GM20431 (cell line): ENCODE data around the gene HBM.
"Not testable (repeated sequence)": the region's sequence is repeated elsewhere in the genome, so short reads cannot be mapped to it uniquely, and the experiment has no call there.

Source experiments
- in situ Hi-C: fragments of 300-500 bp; cut with MseI, MboI; formaldehyde crosslinking; loops from one replicate; pipeline ENCODE4 v1.15.0; 2020; ENCODE audit warnings: low sequenced_read_pairs; ENCODE audit not compliant: unreplicated experiment

The HBM gene

DNA sequence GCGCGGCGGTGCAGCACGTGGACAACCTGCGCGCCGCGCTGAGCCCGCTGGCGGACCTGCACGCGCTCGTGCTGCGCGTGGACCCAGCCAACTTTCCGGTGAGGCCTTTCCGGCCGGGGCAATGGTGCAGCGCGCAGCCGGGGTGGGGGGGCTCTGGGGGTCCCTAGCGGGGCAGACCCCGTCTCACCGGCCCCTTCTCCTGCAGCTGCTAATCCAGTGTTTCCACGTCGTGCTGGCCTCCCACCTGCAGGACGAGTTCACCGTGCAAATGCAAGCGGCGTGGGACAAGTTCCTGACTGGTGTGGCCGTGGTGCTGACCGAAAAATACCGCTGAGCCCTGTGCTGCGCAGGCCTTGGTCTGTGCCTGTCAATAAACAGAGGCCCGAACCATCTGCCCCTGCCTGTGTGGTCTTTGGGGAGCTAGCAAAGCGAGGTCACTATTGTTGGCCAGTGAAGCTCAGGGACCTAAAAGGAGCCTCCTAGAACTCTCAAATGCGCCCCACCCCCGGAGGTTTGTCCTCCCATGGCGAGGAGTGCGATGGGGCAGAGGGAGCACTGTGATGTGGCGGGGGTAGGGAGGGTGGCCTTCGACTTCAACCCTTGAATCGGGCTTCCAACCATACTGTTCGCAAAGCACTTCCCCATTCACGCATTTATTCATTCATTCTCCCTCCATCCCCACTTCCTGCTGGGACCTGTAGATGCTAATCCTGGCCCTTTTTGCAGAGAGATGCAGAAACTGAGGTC is 770 bp downstream of the HBM start:
- in situ Hi-C loops = no loop called here

DNA sequence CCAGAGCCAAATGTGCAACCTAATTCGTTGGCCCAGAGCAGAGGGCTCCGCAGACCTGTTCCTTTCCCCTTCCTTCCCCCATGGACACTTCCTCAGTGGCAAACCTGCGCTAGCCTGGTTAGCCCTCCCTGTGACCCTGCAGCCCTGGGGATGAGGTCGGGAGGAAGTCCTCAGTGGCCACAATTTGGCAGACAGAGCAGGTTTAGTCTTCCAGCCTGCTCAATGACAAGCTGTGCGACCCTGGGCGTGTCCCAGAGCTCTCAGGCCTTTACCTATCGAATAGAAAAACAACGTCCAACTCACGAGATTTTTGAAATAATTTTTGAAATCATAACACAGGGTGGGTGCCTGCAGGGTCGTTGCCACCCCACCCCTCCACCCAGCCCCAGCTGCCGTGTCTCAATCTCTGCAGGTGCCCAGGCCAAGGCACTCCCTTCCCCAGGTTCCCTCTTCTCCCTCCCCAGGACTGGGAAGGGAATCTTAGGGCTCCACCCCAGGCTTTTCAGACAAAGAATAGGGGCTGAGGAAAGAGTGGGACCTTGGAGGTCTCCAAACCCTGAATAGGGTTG is 1.4 kb downstream of the HBM start:
- in situ Hi-C loops = no loop called here

DNA sequence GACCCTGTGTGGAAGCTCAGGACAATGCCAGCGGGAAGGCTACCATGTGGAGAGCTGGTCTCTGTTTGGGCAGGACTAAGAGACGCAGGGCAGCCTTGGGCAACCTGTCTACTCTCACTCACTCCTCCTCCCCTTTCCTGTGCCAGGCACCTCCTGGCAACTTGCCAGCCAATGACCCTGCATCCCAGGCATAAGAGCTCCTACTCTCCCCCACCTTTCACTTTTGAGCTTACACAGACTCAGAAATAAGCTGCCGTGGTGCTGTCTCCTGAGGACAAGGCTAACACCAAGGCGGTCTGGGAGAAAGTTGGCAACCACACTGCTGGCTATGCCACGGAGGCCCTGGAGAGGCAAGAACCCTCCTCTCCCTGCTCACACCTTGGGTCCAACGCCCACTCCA is 2.6 kb downstream of the HBM start:
- in situ Hi-C loops = no loop called here

DNA sequence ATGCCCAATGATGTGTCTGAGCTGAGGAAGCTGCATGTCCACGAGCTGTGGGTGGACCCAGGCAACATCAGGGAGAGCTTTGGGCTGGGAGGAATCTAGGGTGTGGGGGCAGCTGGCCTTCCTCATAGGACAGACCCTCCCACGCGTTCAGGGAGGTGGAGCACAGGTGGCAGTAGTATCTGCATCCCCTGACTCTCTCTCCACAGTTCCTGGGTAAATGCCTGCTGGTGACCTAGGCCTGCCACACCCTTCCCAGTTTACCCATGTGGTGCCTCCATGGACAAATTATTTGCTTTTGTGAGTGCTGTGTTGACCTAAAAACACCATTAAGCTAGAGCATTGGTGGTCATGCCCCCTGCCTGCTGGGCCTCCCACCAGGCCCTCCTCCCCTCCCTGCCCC is 3.2 kb downstream of the HBM start:
- in situ Hi-C loops = no loop called here

DNA sequence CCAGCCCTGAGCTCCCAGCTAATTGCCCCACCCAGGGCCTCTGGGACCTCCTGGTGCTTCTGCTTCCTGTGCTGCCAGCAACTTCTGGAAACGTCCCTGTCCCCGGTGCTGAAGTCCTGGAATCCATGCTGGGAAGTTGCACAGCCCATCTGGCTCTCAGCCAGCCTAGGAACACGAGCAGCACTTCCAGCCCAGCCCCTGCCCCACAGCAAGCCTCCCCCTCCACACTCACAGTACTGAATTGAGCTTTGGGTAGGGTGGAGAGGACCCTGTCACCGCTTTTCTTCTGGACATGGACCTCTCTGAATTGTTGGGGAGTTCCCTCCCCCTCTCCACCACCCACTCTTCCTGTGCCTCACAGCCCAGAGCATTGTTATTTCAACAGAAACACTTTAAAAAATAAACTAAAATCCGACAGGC is 4.3 kb downstream of the HBM start:
- in situ Hi-C loops = not testable (repeated sequence)

DNA sequence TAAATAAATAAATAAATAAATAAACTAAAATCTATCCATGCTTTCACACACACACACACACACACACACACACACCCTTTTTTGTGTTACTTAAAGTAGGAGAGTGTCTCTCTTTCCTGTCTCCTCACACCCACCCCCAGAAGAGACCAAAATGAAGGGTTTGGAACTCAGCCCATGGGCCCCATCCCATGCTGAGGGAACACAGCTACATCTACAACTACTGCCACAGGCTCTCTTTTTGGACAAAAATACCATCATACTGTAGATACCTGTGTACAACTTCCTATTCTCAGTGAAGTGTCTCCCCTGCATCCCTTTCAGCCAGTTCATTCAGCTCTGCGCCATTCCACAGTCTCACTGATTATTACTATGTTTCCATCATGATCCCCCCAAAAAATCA is 5.0 kb downstream of the HBM start:
- in situ Hi-C loops = no loop called here

DNA sequence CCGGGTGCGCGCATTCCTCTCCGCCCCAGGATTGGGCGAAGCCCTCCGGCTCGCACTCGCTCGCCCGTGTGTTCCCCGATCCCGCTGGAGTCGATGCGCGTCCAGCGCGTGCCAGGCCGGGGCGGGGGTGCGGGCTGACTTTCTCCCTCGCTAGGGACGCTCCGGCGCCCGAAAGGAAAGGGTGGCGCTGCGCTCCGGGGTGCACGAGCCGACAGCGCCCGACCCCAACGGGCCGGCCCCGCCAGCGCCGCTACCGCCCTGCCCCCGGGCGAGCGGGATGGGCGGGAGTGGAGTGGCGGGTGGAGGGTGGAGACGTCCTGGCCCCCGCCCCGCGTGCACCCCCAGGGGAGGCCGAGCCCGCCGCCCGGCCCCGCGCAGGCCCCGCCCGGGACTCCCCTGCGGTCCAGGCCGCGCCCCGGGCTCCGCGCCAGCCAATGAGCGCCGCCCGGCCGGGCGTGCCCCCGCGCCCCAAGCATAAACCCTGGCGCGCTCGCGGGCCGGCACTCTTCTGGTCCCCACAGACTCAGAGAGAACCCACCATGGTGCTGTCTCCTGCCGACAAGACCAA is 6.7 kb downstream of the HBM start, which contains the start of gene HBA2:
HBA2 (plus strand) TSS at position 503 of the 568 bp plus-strand sequence; CDS start at position 540, 37 bp downstream.
- in situ Hi-C loops = not testable (repeated sequence)

DNA sequence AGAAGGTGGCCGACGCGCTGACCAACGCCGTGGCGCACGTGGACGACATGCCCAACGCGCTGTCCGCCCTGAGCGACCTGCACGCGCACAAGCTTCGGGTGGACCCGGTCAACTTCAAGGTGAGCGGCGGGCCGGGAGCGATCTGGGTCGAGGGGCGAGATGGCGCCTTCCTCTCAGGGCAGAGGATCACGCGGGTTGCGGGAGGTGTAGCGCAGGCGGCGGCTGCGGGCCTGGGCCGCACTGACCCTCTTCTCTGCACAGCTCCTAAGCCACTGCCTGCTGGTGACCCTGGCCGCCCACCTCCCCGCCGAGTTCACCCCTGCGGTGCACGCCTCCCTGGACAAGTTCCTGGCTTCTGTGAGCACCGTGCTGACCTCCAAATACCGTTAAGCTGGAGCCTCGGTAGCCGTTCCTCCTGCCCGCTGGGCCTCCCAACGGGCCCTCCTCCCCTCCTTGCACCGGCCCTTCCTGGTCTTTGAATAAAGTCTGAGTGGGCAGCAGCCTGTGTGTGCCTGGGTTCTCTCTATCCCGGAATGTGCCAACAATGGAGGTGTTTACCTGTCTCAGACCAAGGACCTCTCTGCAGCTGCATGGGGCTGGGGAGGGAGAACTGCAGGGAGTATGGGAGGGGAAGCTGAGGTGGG is 7.6 kb downstream of the HBM start:
- in situ Hi-C loops = not testable (repeated sequence)

DNA sequence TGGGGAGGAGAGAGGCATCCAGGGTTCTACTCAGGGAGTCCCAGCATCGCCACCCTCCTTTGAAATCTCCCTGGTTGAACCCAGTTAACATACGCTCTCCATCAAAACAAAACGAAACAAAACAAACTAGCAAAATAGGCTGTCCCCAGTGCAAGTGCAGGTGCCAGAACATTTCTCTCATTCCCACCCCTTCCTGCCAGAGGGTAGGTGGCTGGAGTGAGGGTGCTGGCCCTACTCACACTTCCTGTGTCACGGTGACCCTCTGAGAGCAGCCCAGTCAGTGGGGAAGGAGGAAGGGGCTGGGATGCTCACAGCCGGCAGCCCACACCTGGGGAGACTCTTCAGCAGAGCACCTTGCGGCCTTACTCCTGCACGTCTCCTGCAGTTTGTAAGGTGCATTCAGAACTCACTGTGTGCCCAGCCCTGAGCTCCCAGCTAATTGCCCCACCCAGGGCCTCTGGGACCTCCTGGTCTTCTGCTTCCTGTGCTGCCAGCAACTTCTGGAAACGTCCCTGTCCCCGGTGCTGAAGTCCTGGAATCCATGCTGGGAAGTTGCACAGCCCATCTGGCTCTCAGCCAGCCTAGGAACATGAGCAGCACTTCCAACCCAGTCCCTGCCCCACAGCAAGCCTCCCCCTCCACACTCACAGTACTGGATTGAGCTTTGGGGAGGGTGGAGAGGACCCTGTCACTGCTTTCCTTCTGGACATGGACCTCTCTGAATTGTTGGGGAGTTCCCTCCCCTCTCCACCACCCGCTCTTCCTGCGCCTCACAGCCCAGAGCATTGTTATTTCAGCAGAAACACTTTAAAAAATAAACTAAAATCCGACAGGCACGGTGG is 8.4 kb downstream of the HBM start:
- in situ Hi-C loops = not testable (repeated sequence)

DNA sequence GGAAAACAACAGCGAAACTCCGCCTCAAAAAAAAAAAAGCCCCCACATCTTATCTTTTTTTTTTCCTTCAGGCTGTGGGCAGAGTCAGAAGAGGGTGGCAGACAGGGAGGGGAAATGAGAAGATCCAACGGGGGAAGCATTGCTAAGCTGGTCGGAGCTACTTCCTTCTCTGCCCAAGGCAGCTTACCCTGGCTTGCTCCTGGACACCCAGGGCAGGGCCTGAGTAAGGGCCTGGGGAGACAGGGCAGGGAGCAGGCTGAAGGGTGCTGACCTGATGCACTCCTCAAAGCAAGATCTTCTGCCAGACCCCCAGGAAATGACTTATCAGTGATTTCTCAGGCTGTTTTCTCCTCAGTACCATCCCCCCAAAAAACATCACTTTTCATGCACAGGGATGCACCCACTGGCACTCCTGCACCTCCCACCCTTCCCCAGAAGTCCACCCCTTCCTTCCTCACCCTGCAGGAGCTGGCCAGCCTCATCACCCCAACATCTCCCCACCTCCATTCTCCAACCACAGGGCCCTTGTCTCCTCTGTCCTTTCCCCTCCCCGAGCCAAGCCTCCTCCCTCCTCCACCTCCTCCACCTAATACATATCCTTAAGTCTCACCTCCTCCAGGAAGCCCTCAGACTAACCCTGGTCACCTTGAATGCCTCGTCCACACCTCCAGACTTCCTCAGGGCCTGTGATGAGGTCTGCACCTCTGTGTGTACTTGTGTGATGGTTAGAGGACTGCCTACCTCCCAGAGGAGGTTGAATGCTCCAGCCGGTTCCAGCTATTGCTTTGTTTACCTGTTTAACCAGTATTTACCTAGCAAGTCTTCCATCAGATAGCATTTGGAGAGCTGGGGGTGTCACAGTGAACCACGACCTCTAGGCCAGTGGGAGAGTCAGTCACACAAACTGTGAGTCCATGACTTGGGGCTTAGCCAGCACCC is 9.5 kb downstream of the HBM start:
- in situ Hi-C loops = no loop called here

DNA sequence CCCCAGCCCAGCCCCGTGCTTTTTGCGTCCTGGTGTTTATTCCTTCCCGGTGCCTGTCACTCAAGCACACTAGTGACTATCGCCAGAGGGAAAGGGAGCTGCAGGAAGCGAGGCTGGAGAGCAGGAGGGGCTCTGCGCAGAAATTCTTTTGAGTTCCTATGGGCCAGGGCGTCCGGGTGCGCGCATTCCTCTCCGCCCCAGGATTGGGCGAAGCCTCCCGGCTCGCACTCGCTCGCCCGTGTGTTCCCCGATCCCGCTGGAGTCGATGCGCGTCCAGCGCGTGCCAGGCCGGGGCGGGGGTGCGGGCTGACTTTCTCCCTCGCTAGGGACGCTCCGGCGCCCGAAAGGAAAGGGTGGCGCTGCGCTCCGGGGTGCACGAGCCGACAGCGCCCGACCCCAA is 10.2 kb downstream of the HBM start:
- in situ Hi-C loops = not testable (repeated sequence)

DNA sequence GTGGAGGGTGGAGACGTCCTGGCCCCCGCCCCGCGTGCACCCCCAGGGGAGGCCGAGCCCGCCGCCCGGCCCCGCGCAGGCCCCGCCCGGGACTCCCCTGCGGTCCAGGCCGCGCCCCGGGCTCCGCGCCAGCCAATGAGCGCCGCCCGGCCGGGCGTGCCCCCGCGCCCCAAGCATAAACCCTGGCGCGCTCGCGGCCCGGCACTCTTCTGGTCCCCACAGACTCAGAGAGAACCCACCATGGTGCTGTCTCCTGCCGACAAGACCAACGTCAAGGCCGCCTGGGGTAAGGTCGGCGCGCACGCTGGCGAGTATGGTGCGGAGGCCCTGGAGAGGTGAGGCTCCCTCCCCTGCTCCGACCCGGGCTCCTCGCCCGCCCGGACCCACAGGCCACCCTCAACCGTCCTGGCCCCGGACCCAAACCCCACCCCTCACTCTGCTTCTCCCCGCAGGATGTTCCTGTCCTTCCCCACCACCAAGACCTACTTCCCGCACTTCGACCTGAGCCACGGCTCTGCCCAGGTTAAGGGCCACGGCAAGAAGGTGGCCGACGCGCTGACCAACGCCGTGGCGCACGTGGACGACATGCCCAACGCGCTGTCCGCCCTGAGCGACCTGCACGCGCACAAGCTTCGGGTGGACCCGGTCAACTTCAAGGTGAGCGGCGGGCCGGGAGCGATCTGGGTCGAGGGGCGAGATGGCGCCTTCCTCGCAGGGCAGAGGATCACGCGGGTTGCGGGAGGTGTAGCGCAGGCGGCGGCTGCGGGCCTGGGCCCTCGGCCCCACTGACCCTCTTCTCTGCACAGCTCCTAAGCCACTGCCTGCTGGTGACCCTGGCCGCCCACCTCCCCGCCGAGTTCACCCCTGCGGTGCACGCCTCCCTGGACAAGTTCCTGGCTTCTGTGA is 11.0 kb downstream of the HBM start, which contains the start of gene HBA1:
HBA1 (plus strand) TSS at position 204 of the 906 bp plus-strand sequence; CDS start at position 241, 37 bp downstream.
- in situ Hi-C loops = not testable (repeated sequence)

DNA sequence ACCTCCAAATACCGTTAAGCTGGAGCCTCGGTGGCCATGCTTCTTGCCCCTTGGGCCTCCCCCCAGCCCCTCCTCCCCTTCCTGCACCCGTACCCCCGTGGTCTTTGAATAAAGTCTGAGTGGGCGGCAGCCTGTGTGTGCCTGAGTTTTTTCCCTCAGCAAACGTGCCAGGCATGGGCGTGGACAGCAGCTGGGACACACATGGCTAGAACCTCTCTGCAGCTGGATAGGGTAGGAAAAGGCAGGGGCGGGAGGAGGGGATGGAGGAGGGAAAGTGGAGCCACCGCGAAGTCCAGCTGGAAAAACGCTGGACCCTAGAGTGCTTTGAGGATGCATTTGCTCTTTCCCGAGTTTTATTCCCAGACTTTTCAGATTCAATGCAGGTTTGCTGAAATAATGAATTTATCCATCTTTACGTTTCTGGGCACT is 11.6 kb downstream of the HBM start:
- in situ Hi-C loops = no loop called here

DNA sequence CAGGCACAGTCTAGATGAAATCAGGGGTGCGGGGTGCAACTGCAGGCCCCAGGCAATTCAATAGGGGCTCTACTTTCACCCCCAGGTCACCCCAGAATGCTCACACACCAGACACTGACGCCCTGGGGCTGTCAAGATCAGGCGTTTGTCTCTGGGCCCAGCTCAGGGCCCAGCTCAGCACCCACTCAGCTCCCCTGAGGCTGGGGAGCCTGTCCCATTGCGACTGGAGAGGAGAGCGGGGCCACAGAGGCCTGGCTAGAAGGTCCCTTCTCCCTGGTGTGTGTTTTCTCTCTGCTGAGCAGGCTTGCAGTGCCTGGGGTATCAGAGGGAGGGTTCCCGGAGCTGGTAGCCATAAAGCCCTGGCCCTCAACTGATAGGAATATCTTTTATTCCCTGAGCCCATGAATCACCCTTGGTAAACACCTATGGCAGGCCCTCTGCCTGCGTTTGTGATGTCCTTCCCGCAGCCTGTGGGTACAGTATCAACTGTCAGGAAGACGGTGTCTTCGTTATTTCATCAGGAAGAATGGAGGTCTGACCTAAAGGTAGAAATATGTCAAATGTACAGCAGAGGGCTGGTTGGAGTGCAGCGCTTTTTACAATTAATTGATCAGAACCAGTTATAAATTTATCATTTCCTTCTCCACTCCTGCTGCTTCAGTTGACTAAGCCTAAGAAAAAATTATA is 12.3 kb downstream of the HBM start:
- in situ Hi-C loops = no loop called here

DNA sequence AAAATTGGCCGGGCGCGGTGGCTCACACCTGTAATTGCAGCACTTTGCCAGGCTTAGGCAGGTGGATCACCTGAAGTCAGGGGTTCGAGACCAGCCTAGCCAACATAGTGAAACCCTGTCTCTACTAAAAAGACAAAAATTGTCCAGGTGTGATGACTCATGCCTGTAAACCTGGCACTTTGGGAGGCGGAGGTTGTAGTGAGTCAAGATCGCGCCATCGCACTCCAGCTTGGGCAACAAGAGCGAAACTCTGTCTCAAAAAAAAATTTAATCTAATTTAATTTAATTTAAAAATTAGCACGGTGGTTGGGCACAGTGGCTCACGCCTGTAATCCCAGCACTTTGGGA is 12.9 kb downstream of the HBM start:
- in situ Hi-C loops = no loop called here

DNA sequence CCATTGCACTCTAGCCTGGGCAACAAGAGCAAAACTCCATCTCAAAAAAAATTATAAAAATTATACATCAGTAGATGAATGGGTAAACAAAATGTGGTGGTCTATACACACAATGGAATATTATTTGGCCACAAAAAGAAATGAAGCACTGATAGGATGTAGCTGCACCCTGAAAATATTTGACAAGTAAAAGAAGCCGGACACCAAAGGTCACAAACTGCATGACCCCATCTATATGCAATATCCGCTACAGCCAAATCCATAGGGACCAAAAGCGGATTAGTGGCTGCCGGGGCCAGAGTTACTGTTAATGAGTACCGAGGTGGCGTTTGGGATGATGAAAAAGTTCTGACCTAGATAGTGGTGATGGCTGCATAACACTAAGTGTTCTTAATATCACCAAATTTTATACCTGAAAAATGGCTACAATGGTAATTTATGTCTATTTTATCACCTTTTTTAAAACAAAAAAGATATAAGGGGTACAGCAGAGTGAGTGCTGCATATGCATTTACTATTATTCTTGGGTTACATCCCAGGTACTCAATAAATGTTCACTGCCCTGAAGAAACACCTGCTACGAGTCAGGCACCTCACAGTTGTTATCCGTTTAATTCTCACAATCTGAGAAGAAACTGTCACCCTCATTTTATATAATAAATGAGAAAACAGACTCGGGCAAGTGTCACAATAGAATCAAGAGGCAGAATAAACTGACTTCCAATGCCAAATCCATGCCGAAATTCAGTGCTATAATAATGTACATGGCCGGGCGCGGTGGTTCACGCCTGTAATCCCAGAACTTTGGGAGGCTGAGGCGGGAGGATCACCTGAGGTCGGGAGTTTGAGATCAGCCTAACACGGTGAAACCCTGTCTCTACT is 13.7 kb downstream of the HBM start:
- in situ Hi-C loops = loop anchor here (5.0 kb wide), 1 partner anchor 62 kb away; no protein-coding TSS in a partner anchor
